GM19455 (cell line): Measurements from ENCODE around the gene WNT6.
"Not testable (repeated sequence)": the region's sequence is repeated elsewhere in the genome, so short reads cannot be mapped to it uniquely, and the experiment has no call there.

Experiments used
- ATAC-seq: cut with Tn5 transposase; IDR thresholded peaks from one replicate; pipeline ENCODE4 v1.9.1; 2021; ENCODE audit not compliant: unreplicated experiment

The WNT6 gene

DNA sequence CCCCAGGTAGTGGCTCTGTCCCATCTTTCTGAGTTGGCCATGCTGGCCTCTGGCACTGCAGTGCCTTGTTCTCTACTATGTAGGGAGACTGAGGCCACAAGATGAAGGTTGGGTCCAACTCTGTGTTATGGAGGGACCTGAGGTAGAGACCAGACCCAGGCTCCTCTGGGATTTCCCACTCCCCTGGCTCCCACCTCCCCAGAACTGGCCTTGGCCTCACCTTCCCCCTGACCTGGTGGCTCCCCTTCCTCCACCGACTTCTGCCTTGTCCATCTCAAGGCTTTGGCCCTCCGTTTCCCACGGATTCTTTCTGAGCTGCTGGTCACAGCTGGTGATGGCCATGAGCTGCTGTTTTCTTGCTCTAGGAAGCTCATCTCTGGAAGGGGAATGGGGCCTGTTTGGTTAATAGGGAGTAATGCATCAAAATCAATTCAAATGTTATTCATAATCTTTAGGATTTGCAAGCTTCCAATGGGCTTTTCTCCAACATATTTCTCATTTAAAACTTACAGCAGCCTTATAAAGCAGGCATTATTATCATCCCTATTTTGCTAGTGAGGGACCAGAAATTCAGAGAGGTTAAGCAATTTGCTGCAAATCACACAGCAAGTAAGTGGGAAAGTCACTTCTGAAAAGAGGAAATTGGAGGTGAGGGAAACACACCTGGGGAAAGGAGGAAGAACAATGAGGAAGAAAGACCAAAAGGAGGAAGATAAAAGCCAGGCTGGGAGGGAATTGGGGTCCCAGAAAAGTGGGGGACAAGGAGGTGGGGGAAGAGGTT is 28.9 kb upstream of the WNT6 start:
- no peak for ATAC-seq

DNA sequence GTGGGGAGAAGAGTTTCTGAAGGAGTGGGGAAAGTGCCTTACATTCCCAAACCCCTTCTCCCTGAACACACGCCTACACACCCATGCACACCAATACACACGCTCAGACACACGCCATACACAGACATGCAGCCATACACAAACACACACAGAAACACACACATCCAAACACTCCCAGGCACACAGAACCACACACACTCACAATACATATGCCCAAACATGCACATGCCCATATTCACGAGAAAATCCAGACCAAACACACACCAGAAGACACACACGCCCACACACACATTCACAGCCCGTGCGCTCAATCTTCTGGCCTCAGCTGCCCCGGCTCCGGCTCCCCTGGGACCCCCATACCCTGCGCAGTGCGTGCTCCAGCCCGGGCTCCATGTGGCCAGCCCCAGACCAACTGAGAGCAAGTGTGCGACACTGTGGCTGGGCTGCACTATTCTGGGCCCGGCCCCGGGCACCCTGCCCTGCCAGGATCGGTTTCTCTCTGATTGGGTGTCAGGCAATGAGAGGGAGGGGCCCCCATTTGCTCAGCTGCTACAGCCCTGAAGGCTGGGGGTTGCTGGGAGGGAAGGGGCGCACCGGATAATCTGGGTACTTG is 28.1 kb upstream of the WNT6 start, which contains the start of gene PRKAG3:
PRKAG3 (minus strand) TSS at position 426 of the 613 bp plus-strand sequence.
- no peak for ATAC-seq

DNA sequence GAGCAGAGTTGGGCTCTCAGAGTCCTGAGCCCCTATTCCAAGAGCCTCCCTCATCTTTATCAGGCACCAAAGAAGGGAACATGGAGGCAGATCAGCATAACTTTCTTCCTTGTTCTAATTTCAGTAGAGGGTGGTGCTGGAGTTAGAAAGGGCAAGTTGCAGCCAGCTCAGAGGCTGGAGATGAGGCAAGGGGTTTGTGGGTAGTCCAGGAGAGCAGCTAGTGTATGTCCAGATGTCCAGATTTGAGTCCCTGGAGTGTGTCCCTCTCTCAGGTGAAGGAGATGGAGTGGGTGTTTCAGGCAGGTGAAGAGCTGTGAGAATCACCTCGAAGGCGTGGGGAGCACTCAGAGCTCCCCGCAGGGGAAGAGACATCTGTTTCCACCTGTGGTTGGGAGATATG is 27.5 kb upstream of the WNT6 start:
- no peak for ATAC-seq

DNA sequence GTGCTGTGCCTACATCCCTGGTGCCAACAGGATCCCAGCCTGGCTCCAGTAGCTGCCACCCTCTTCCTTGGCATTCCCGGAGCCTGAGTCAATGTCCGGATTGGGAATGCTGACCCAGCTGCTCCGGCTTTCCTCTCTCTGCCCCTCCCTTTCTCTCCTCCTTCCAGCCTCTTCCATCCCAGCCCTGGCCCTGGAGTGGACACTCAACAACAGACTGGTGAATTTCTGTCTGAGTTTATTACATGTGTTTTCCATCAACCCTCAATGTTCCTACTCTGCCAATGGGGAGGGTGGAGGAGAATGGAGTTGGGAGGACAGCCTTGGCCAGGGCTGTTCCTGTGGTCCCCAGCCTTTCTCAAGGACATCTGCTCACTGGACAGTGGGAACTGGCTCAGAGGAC is 27.1 kb upstream of the WNT6 start:
- ATAC-seq = no peak

DNA sequence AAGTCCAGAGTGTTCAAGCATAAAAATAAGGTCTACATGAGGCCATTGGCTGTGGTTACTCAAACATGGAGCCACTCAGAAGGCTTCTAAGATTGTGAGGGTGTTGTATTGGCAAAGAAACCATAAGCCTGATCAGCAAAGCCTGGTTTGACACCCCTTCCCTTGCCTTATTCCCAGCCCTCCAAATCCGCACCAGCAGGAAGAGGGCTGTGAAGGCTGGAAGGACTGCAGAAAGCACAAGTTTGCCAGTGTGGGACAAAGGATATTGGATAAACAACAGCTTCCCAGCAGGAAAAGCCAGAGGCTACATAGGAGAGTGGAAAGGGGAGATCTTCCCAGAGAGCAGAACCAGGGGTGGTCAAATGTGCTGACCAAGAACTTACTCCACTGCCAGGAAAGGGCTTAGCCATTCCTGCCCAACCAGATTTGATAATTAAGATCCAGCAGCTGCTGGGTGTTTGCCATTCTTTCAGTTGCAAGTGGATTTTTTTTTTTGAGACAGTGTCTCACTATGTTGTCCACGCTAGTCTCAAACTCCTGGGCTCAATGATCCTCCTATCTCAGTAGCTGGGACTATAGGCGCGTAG is 26.5 kb upstream of the WNT6 start:
- no peak for ATAC-seq

DNA sequence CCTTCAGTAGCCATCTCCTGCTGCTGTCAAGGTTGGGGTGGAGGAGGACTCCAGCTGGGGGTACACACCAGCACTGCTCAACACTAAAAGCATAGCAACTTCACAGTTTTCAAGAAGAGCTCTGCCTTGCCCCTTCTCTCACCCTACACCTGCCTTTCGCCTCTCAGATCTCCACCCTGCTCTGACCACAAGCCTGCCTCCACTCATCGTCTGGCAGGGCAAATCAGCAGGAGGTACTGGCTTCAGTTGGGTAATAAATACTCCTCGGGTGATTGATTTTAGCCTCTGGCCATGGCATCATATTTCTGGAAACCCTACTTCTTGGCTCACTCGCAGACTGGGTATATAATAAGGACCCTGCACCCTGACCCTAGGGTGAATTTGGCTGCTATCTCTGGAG is 24.9 kb upstream of the WNT6 start:
- no peak for ATAC-seq

DNA sequence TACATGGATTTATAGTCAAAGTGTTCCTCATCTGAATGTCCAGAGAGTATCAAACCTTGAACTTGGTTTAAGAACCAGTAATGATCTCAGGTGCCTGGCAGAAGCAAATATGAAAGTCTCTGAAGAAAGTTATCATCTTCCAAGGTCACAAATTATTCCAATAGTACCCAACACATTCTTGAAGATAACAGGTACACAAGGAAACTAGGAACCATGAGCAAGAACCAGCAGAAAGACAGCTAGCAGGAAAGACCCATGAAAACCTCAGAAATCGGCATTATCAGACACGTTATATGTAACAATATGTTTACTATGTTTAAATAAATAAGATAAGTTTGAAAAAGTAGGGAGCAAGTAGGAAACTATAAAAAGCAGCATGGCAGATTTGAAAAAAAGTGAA is 22.1 kb upstream of the WNT6 start:
- no peak for ATAC-seq

DNA sequence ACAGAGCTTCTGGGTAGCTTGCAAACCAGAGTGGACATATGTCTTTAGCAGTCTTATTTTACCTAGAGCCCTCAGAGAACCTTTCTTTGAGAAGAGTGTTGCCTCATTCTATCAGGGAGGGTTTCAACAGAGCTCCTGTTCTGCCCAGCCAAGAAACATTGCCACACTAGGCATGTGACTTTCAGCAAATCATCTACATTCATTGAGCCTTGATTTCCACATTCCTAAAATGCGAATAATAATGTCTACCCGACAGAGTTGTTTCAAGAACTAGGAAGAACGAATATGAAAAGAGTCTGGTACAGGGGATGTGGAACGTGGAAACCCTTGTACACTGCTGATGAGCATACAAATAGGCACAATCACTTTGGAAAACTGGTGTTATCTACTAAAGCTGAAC is 20.2 kb upstream of the WNT6 start:
- no peak for ATAC-seq

DNA sequence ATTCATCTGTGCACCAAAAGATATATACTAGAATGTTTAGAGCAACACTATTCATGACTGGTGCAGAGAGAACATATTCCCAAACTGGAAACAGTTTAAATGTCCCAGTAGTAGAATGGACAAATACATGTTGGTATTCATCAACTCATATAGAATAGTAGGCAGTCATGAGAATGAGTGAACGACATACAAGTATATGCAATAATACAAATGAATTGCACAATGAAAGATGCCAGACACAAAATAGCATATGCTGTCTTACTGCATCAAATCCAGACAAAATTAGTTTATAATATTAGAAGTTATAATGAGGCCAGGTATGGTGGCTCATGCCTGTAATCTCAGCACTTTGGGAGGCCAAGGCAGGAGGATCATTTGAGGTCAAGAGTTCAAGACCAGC is 19.7 kb upstream of the WNT6 start:
- ATAC-seq = no peak

DNA sequence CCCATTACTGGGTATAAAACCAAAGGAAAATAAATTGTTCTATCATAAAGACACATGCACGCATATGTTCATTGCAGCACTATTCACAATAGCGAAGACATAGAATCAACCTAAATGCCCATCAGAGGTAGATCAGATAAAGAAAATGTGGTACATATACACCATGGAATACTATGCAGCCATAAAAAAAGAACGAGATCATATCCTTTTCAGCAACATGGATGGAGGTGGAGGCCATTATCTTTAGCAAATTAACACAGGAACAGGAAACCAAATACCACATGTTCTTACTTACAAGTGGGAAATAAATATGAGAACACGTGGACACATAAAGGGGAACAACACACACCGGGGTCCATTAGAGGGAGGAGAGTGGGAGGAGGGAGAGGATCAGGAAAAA is 15.3 kb upstream of the WNT6 start:
- ATAC-seq = not testable (repeated sequence)

DNA sequence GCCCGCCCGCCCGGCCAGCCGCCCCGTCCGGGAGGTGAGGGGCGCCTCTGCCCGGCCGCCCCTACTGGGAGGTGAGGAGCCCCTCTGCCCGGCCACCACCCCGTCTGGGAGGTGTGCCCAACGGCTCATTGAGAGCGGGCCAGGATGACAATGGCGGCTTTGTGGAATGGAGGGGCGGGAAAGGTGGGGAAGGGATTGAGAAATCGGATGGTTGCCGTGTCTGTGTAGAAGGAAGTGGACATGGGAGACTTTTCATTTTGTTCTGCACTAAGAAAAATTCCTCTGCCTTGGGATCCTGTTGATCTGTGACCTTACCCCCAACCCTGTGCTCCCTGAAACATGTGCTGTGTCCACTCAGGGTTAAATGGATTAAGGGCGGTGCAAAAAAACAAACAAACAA is 12.6 kb upstream of the WNT6 start:
- not testable (repeated sequence) for ATAC-seq

DNA sequence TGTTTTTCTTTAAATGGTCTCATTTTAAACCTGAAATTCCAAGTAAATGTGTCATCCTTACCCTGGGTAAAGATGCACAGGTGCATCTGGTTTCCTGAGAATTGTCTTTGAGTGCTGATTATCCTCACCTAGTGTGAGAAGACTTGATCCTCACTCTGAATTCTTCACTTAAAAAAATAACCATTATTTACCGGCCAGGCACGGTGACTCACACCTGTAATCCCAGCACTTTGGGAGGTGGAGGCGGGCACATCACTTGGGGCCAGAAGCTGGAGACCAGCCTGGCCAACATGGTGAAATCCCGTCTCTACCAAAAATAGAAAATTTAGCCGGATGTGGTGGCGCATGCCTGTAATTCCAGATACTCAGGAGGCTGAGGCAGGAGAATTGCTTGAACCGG is 9.9 kb upstream of the WNT6 start:
- ATAC-seq = no peak

DNA sequence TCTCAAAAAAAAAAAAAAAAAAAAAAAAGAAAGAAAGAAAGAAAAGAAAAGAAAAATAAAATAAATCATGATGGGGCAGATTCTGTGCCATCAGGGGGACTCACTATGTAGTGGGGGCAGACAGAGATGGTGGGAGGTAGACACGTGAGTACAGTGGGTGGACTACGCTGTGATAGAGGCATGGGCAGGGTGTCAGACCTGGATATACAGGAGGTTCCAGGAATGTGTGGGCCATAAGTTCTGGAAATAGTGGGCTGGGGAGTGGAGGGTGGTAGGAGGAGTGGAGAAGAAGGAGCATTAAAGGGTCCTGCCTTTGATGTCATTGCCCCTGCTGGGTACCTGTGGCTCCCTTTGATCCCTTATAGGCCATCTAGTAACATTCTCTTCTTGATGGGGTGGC is 8.8 kb upstream of the WNT6 start:
- no peak for ATAC-seq

DNA sequence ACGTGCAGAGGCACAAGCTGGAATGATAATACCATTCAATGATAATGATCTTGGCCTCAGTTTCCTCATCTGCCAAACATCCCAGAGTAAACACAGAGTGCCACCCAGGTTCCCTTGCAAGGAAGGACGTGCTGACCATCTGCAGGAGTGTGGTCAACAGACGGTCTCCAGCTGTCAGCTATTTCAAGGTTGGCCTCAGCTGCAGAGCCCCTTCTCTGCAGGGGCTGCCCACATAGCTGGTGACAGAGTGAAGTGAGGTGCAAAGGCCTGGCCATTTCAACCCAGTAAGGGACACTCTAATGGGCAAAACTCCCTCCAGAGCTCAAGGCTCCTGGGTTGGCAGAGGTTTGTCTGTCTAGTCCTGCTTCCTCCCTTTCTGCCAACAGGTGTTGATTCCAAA is 8.3 kb upstream of the WNT6 start:
- ATAC-seq = no peak

DNA sequence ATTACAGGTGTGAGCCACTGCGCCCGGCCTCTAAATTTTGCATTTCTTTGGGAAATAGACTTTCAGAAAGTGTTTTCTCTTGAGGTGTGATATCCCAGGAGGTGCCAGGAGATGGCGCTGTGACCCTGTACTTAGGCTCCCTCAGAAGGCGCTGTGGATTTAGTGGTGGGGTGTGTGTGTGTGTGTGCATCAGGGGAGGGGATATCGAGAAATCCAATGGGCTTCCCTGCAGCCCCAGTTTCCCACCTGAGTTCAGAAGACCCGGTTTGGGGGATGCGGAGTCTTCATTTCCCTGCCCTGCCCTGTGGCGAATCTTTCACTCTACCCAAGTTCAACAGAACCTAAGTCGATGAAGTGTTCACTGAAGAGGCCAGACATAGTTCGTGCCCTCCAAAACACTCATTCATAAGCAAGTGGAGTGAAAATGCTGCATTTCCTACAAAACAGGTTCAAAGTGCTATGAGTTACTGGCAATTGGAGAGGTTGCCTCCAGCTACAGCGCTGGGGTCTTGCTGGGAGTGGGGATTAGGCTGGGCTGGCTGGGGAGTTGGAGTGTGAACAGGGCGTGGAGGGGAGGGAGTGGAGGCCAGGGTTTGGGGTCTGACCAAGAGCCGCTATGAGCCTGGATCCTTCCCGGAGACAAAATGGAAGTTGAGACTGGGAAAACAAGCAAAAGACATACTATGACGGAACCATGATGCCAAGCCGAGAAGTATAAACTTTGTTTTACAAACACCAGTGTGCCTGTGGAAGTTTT is 6.5 kb upstream of the WNT6 start:
- no peak for ATAC-seq

DNA sequence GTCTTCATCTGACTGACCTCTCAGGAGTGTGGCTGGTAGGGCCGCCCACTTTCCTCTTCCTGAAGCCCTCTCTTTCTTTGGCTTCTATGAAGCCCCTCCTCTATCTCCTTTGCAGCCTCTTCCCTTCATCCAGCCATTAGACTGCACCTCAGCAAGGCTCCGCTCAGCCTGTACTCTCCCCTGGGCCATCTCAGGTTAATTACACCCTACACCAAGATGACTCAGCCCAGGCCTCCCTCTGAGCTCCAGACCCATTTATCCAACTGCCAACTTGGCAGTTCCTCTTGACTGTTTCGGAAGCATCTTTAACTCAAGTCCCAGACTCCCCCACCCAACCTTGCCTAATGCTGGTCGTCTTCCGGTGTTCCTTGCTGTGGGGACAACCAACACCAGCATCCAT is 5.8 kb upstream of the WNT6 start:
- ATAC-seq = no peak

DNA sequence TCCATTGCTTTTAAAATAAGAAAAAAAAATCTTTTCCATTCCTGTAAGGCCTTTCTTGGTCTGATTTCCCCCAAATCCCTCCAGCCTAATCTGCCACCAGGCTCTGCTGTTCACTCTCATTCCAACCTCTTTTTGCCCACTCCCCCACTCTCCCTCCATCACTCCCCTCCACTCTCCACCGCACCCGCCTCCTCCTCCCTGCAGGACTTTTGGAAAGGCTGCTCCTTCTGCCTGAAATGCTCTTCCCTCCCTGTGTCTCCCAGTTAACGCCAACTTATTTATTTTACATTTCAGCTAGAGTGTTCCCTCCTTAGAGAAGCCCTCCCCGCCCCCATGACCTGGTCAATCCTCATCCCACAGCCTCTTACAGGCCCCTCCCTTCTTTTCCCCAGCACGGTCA is 4.7 kb upstream of the WNT6 start:
- ATAC-seq = no peak

DNA sequence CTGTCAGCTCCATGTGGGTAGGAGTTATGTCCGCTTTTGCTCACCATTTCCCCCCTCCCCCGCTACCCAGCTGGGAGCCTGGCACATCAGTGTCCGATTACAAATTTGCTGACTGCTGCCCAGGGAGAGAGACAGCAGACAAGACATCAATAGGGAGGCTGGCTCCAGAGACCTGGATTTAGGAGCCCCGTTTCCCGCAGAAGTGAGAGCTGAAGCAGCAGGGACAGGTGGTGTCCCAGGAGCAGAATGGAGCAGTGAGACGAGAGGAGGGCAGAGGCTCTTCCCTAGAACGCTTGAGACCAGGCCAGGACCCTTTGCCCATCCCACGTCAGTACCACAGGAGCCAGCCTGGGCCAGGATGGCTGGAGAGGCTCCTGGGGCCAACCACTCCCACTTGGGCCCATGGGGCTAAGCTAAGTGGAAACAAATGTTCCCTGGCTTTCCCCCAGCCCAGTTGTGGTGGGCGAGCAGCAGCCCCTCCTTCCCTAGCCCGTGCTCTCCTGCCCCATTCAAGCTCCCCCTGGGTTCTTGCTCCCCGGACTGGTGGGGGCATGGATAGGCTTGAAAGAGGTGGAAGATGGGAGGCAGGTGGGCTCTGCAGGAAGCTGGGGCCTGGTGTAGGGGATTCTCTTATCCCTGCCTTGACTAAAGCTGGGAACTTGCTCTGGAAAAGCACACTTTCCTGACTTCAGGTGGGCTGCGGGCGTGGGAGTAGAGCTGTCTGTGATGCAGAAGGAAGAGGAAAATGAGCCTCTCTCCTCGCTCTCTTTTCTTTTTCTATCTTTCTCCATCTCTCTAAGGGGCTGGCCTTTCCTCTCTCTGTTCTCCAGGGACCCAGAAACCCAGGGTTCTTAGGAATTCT is 4.1 kb upstream of the WNT6 start:
- no peak for ATAC-seq

DNA sequence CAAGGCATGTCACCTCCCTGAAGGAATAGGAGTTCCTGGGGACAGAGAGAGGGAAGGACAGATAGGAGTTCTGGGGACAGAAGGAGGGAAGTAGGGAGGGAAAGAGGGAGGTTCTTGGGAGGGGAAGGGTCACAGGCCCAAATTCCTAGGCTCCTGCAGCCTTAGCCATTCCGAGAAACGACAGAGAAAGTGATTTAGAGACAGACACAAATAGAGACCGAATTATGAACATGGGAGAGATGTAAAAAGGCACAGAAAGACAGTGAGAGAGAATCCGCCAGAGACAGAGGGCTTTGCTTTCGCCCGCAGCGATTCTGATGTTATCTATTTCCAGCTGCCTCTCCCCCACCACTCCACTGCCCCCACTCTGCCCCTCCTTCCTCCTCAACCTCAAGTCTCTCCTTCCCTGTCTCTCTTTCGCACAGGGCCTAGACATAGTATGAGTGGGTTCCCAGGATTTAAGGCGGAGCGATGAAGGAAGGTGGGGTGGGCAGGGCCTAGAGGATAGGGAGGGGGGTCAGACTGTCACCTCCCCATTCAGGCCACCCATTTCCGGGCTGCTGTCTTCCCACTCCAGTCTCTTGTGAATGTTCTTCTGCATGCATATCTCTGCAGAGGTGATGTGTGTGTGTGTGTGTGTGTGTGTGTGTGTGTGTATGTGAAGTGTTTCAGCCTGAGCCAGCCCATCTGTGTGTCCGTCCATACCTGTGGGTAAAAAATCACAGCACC is 3.3 kb upstream of the WNT6 start:
- ATAC-seq = no peak

DNA sequence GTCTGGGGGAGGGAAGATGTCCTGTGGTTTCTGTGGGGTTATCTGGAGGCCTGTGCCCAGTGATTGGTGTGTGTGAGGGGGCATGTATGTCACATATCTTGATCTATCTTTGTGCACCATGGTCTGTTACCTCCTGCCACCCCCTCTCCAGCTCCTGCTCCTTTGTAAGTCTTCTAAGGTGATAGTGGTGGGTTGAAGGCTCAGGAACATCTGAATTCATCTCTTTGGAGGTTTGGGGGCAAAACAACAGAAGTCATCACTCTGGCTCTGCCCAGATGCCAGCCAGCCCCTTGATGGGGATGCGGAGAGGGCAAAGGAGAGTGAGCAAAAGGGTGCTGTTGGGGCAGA is 2.7 kb upstream of the WNT6 start:
- no peak for ATAC-seq
